K562 (cell line): ENCODE data around the gene SCRN1. TPM values are rescaled to one million over a fixed set of nuclear protein-coding genes. Genes with fewer than 3 reads are reported as not detected.

Experiments used
- ATAC-seq: fragments of 200-7000 bp; cut with Tn5 transposase; 3 replicates; pipeline ENCODE4 v1.9.1; 2020; ENCODE audit warnings: moderate library complexity
- BruUV-seq: library from RNA; stranded (reverse); fragments of 400-500 nt; replicated peaks from 2 replicates; lab custom pipeline; 2021; lab: Mats Ljungman, UMichigan
- CTCF ChIA-PET: fragments of 300-600 bp; formaldehyde crosslinking; extraction: SDS; loops from one replicate; lab custom pipeline; 2021; ENCODE audit warnings: low intra/inter-chr PET ratio; lab: Yijun Ruan, JAX
- POLR2A ChIA-PET: fragments of 300-600, 350-650 bp; sonication (Branson Sonifier 250); formaldehyde crosslinking; extraction: SDS; loops from one replicate; lab custom pipeline; 2021; ENCODE audit warnings: antibody characterized with exemption, inconsistent platforms; lab: Yijun Ruan, JAX
- DNase-seq, 4 experiments: peaks; one replicate each; pipeline versions ENCODE4 v3.0.0 to v3.0.0-alpha.2; 2011 to 2018; ENCODE audit warnings: low spot score in 3 of 4, mixed read lengths in 3 of 4; ENCODE audit errors: extremely low read depth in 1 of 4
- FAIRE-seq: peaks from 2 replicates; lab custom pipeline; 2011; peaks lifted over from hg19 to GRCh38; lab: Jason Lieb, UNC
- H2AFZ ChIP-seq: 2 replicates; pipeline ENCODE4 v1.6.0; 2011; ENCODE audit warnings: low read depth, low read length, control low read depth, inconsistent platforms
- H3K27ac ChIP-seq: fragments of 200-600 bp; 3 replicates; pipeline ENCODE4 v1.8.0; 2011; ENCODE audit warnings: low read depth, mild to moderate bottlenecking, control low read depth, inconsistent platforms, low read length, moderate library complexity, mixed read lengths; ENCODE audit errors: extremely low read depth
- H3K27me3 ChIP-seq, 2 experiments: fragments of 300-600 bp in 1 of 2; 2 replicates in 1 of 2; 3 replicates in 1 of 2; pipeline versions ENCODE4 v1.6.0 to v1.8.0; 2011; ENCODE audit warnings: inconsistent platforms in 2 of 2, low read length in 2 of 2, mild to moderate bottlenecking in 1 of 2, mixed read lengths in 1 of 2, moderate library complexity in 1 of 2; ENCODE audit not compliant: control insufficient read depth in 2 of 2, insufficient read depth in 2 of 2
- H3K36me3 ChIP-seq: fragments of 300-600 bp; 3 replicates; pipeline ENCODE4 v1.8.0; 2011; ENCODE audit warnings: mild to moderate bottlenecking, low read length, inconsistent platforms; ENCODE audit not compliant: control insufficient read depth, insufficient read depth
- H3K4me1 ChIP-seq, 2 experiments: fragments of 200-600 bp in 1 of 2; replicated peaks in 1 of 2; 2 replicates in 1 of 2; 3 replicates in 1 of 2; pipeline versions ENCODE4 v1.5.1 to v1.8.0; 2011; ENCODE audit warnings: inconsistent platforms in 2 of 2, low read length in 2 of 2, mild to moderate bottlenecking in 1 of 2, mixed read lengths in 1 of 2, moderate library complexity in 1 of 2; ENCODE audit not compliant: control insufficient read depth in 2 of 2, insufficient read depth in 2 of 2
- H3K4me2 ChIP-seq: 2 replicates; pipeline ENCODE4 v1.6.1; 2011; ENCODE audit warnings: low read length, control low read depth, inconsistent platforms, mixed read lengths; ENCODE audit not compliant: insufficient read depth
- H3K4me3 ChIP-seq: fragments of 200-600 bp; sonication (generic), shearing (Covaris generic); 2 replicates; pipeline ENCODE4 v1.5.1; 2016; ENCODE audit warnings: control low read depth, inconsistent platforms
- H3K79me2 ChIP-seq: fragments of 200-600 bp; 3 replicates; pipeline ENCODE4 v1.8.0; 2011; ENCODE audit warnings: low read length, inconsistent platforms; ENCODE audit not compliant: control insufficient read depth, insufficient read depth
- H3K9ac ChIP-seq, 2 experiments: 2 replicates each; pipeline versions ENCODE4 v1.6.0 to v1.6.1; 2011; ENCODE audit warnings: low read depth in 2 of 2, low read length in 2 of 2, control low read depth in 1 of 2, inconsistent platforms in 1 of 2, mild to moderate bottlenecking in 1 of 2, mixed read lengths in 1 of 2; ENCODE audit not compliant: insufficient read depth in 1 of 2
- H3K9me1 ChIP-seq: one replicate; pipeline ENCODE4 v1.6.0; 2011; ENCODE audit warnings: inconsistent platforms, mild to moderate bottlenecking, low read length, moderate library complexity; ENCODE audit not compliant: control insufficient read depth, insufficient read depth
- H3K9me3 ChIP-seq: replicated peaks from 2 replicates; pipeline ENCODE4 v1.5.1; 2011; ENCODE audit warnings: low read depth, low read length, inconsistent platforms; ENCODE audit not compliant: control insufficient read depth, insufficient read depth
- H4K20me1 ChIP-seq: replicated peaks from 2 replicates; pipeline ENCODE4 v1.6.1; 2011; ENCODE audit warnings: low read length, inconsistent platforms, mixed read lengths; ENCODE audit not compliant: control insufficient read depth, insufficient read depth
- ATF2 ChIP-seq: sonication (generic); formaldehyde crosslinking; IDR thresholded peaks from 2 replicates; pipeline ENCODE4 v1.8.1; 2022; ENCODE audit warnings: missing genetic modification reagents
- ATF3 ChIP-seq, 2 experiments: fragments of 450-650 bp in 1 of 2; sonication (generic) in 1 of 2; formaldehyde crosslinking in 1 of 2; IDR thresholded peaks in 1 of 2; conservative IDR thresholded peaks in 1 of 2; 2 replicates each; pipeline versions ENCODE4 v1.6.1 to v1.8.1; 2016 to 2023; ENCODE audit warnings: mild to moderate bottlenecking in 2 of 2, moderate library complexity in 2 of 2, inconsistent platforms in 1 of 2, missing genetic modification reagents in 1 of 2
- BDP1 ChIP-seq: IDR thresholded peaks from 3 replicates; pipeline ENCODE4 v1.6.1; 2011; ENCODE audit not compliant: insufficient read length, insufficient read depth
- CBX3 ChIP-seq, 2 experiments: IDR thresholded peaks; 1 replicate in 1 of 2; 2 replicates in 1 of 2; pipeline ENCODE4 v1.6.1; 2012; ENCODE audit warnings: inconsistent platforms in 2 of 2, low read length in 2 of 2, borderline replicate concordance in 1 of 2, control low read depth in 1 of 2
- CBX5 ChIP-seq: IDR thresholded peaks from 2 replicates; pipeline ENCODE4 v1.6.1; 2014; ENCODE audit warnings: low read depth, borderline replicate concordance
- CREM ChIP-seq: IDR thresholded peaks from 2 replicates; pipeline ENCODE4 v1.6.1; 2014; ENCODE audit warnings: antibody characterized with exemption, low read depth
- EWSR1 ChIP-seq: fragments of 450-650 bp; IDR thresholded peaks from 2 replicates; pipeline ENCODE4 v1.6.1; 2018; ENCODE audit warnings: borderline replicate concordance, mild to moderate bottlenecking, low read depth, moderate library complexity; ENCODE audit not compliant: partially characterized antibody
- GATAD2B ChIP-seq: fragments of 450-650 bp; IDR thresholded peaks from 2 replicates; pipeline ENCODE4 v1.6.1; 2017; ENCODE audit warnings: mild to moderate bottlenecking, borderline replicate concordance
- HES1 ChIP-seq: fragments of 450-650 bp; IDR thresholded peaks from 2 replicates; pipeline ENCODE4 v1.6.1; 2016; ENCODE audit warnings: low read depth, mild to moderate bottlenecking, moderate library complexity
- ILK ChIP-seq: fragments of 450-650 bp; IDR thresholded peaks from 2 replicates; pipeline ENCODE4 v1.6.1; 2016; ENCODE audit warnings: missing genetic modification characterization, low read depth, mild to moderate bottlenecking, missing compliant biosample characterization, moderate library complexity, borderline replicate concordance
- LEF1 ChIP-seq: fragments of 450-650 bp; IDR thresholded peaks from 2 replicates; pipeline ENCODE4 v1.6.1; 2016; ENCODE audit warnings: mild to moderate bottlenecking
- NR1H2 ChIP-seq: sonication (generic); formaldehyde crosslinking; IDR thresholded peaks from 2 replicates; pipeline ENCODE4 v1.4.0; 2020; ENCODE audit warnings: mild to moderate bottlenecking, missing genetic modification reagents
- SIRT6 ChIP-seq: IDR thresholded peaks from one replicate; pipeline ENCODE4 v1.6.1; 2012; ENCODE audit warnings: low read depth, mild to moderate bottlenecking, control low read depth, inconsistent platforms, low read length, moderate library complexity
- SMARCC2 ChIP-seq: fragments of 450-650 bp; IDR thresholded peaks from 2 replicates; pipeline ENCODE4 v1.6.1; 2017; ENCODE audit warnings: antibody characterized with exemption, moderate library complexity, mild to moderate bottlenecking, low read depth
- STAT5A ChIP-seq: IDR thresholded peaks from 2 replicates; pipeline ENCODE4 v1.6.1; 2012; ENCODE audit warnings: low read length, inconsistent platforms, borderline replicate concordance
- ZNF79 ChIP-seq: fragments of 250-450 bp; sonication (Bioruptor Pico); IDR thresholded peaks from 2 replicates; pipeline ENCODE4 v1.4.0; 2020; ENCODE audit warnings: low read depth, mild to moderate bottlenecking, moderate library complexity
- WGBS: fragments of 100-300 bp; shearing (Covaris generic); methylation state at CpG from one replicate; pipeline ENCODE4 v1.1.6; 2016; ENCODE audit warnings: low coverage, mixed read lengths; ENCODE audit not compliant: insufficient coverage; ENCODE audit errors: missing lambda C conversion rate; 5-methylcytosine and 5-hydroxymethylcytosine counted together
- in situ Hi-C: fragments of 300-500 bp; cut with MboI; formaldehyde crosslinking; loops from 4 replicates; pipeline ENCODE4 v1.15.0; 2018; ENCODE audit warnings: inconsistent platforms, mixed read lengths
- intact Hi-C: fragments of 100-400 bp; cut with micrococcal nuclease; formaldehyde crosslinking; loops from 2 replicates; pipeline ENCODE4 v1.14.2; 2022
- polyA plus RNA-seq, 8 experiments: library from polyadenylated mRNA; depleted of rRNA in 4 of 8; stranded (reverse) in 5 of 8; unstranded in 3 of 8; fragments of >200 nt; fragmentation: Nextera tagmentation in 2 of 8; fragmentation: Illumina TruSeq in 1 of 8; extraction: Ambion mirVana in 2 of 8; extraction: Trizol in 1 of 8; gene quantifications; 2 replicates each; pipeline versions ENCODE4 v1.2.1 to v1.2.3, GENCODE V29; 2011 to 2014; ENCODE audit warnings: inconsistent platforms in 1 of 8, missing spikeins in 1 of 8
- total RNA-seq, 7 experiments: library from RNA; depleted of rRNA in 6 of 7; stranded (reverse); fragments of >200 nt in 6 of 7; fragmentation: Illumina TruSeq in 2 of 7; extraction: Trizol in 2 of 7; gene quantifications; 2 replicates each; pipeline versions ENCODE4 v1.2.1 to v1.2.3, GENCODE V29; 2011 to 2021; ENCODE audit warnings: low replicate concordance in 1 of 7

The SCRN1 gene
- total and polyA plus RNA-seq, 9 of the 15 experiments (the other 6 are each of a cell fraction or from before 2014, with no cell fraction given) = 0.13 to 1.4 (median 0.20) TPM

GRCh38 chr7:29951206-29951605 lies 38.4 kb downstream of the SCRN1 start (continued):
- no peak for TF ChIP-seq GATAD2B
- no peak for TF ChIP-seq NR1H2 (CRISPR knock-in tag)
- no peak for TF ChIP-seq STAT5A
- no peak for TF ChIP-seq SMARCC2

- ATAC-seq = no peak
- no TSS peak for BruUV-seq
- no peak for TF ChIP-seq HES1
- TF ChIP-seq CREM = no peak
- no peak for TF ChIP-seq BDP1
- TF ChIP-seq SIRT6 = no peak
- no peak for TF ChIP-seq LEF1
- no peak for TF ChIP-seq ATF2 (CRISPR knock-in tag)
- TF ChIP-seq CBX3 (IDR thresholded peaks at IDR 0.05; ENCODE audit: borderline replicate concordance in 1 of 2, low read length in 2 of 2) = peak in 1 of 2 experiments; percentile 59; a peak in 1 of 3 replicates
- no peak for TF ChIP-seq ILK (tag)
- peak; percentile 74; the same call in 1 of the 2 replicates for TF ChIP-seq CBX5
- TF ChIP-seq EWSR1 = no peak
- no peak for TF ChIP-seq ZNF79 (CRISPR knock-in tag)
- no peak for TF ChIP-seq ATF3 (IDR thresholded peaks at IDR 0.05)
- TF ChIP-seq ATF3 (CRISPR knock-in tag; conservative IDR thresholded peaks at IDR 0.05) = no peak
- TF ChIP-seq, all 486 proteins: peak for 2
- H4K20me1 ChIP-seq = no peaks in the 10 kb centered on the region
- no peaks in the 10 kb centered on the region for H3K36me3 ChIP-seq
- no peaks in the 10 kb centered on the region; a peak in 1 of 5 replicates for H3K4me1 ChIP-seq
- in situ Hi-C loops = no loop called here
- H3K4me2 ChIP-seq = no peak overlapping the region
- POLR2A ChIA-PET = interaction anchor here (0.5 to 1.6 kb wide), 4 partner anchors 15 to 317 kb away, joined by 3 to 5 read pairs (median 3); no protein-coding TSS in a partner anchor
- H3K9ac ChIP-seq = no peak overlapping the region
- DNase-seq (no peak), FAIRE-seq (no peak)
- 18% methylated on average over 8 of the region's 8 CpGs for WGBS
- intact Hi-C loops = no loop called here
- H3K9me1 ChIP-seq = no peaks in the 10 kb centered on the region
- H3K79me2 ChIP-seq = no peaks in the 10 kb centered on the region
- H3K4me3 ChIP-seq = no peak overlapping the region
- no peak overlapping the region for H2AFZ ChIP-seq
- CTCF ChIA-PET = no interaction called here
- 0 out of 2 replicates have a peak, but pooled peaks cover 1% of the 10 kb centered on the region for H3K9me3 ChIP-seq
- H3K27ac ChIP-seq = no peak overlapping the region
- H3K27me3 ChIP-seq = peaks cover 9 to 30% of the 10 kb centered on the region in 2 experiments; a peak in 4 of 5 replicates
Observed at GRCh38 chr7:29950480-29950879, 39.1 kb downstream of the SCRN1 start.
